GM19397 (cell line): ENCODE results near the gene GALNT5.
"Not testable (repeated sequence)": the region's sequence is repeated elsewhere in the genome, so short reads cannot be mapped to it uniquely, and the experiment has no call there.

Experiments used
- ATAC-seq: cut with Tn5 transposase; IDR thresholded peaks from one replicate; pipeline ENCODE4 v1.9.1; 2021; ENCODE audit warnings: mild to moderate bottlenecking, moderate library complexity; ENCODE audit not compliant: unreplicated experiment

The GALNT5 gene

GRCh38 chr2:157246765-157247407 lies 10.6 kb upstream of the GALNT5 start:
- no peak for ATAC-seq

GRCh38 chr2:157250836-157251235 lies 6.7 kb upstream of the GALNT5 start:
- ATAC-seq = no peak

DNA sequence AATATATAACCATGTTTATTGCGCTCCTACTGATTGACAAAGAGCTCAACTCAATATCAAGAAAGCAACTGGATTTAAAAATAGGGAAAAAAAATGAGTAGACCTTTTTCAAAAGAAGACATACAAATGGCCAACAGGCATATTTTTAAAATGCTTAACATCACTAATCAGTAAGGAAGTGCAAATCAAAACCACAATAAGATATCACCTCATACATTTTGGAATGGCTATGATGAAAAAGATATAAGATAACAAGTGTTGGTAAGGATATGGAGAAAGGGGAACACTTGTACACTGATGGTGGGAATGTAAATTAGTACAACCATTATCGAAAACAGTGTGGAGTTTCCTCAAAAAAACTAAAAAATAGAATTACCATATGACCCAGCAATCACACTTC lies 5.6 kb upstream of the GALNT5 start:
- ATAC-seq = no peak

DNA sequence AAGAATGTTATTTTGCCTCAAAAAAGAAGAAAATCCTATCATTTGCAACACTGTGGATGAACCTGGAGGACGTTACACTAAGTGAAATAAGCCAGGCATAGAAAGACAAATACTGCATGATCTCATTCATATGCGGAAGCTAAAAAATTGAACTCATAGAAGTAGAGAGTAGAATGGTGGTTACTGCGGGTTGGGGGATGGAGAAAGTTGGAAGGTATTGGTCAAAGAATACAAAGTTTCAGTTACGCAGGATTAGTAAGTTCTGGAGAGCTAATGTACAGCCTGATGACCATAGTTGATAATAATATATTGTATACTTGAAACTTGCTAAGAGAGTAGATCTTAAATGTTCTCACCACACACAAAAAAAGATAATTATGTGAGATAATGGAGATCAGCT lies 5.0 kb upstream of the GALNT5 start:
- no peak for ATAC-seq

DNA sequence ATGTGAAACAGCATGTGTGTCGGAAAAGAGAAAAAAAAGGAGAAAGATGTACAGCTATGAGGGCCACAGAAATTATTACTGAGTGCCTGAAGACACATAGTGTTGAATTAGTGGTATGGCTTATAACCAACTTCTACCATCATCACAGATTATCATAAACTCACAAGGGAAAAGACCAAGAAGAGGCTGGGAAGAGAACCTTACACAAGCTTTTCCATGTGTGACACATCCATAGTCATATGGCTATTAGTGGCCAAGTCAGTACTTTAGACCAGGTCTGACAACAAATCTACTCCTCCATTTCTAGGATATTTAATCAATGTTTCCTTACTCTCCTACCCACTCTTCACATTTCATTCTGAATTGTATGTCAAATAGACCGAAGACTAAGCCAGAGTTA lies 3.5 kb upstream of the GALNT5 start:
- ATAC-seq = no peak

GRCh38 chr2:157255746-157256145 lies 1.8 kb upstream of the GALNT5 start:
- no peak for ATAC-seq

GRCh38 chr2:157256626-157257025 lies 879 bp upstream of the GALNT5 start:
- ATAC-seq = peak; percentile 86

DNA sequence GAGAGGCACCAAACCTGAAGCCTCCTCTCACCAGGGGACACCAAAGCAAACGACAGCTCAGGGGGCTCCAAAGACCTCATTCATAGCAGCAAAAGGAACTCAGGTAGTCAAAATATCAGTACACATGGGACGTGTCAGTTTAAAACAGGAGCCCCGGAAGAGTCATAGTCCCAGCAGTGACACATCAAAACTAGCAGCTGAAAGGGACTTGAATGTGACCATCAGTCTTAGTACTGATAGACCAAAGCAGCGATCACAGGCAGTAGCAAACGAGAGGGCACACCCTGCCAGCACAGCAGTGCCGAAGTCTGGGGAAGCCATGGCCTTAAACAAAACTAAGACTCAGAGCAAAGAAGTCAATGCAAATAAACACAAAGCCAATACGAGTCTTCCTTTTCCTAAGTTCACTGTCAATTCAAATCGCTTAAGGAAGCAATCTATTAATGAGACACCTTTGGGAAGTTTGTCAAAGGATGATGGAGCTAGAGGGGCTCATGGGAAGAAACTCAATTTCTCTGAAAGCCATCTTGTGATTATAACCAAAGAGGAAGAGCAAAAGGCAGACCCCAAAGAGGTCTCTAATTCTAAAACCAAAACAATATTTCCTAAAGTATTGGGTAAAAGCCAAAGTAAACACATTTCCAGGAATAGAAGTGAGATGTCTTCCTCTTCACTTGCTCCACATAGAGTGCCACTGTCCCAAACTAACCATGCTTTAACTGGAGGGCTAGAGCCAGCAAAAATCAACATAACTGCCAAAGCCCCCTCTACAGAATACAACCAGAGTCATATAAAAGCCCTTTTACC lies 1.2 kb downstream of the GALNT5 start:
- ATAC-seq = no peak

- ATAC-seq = no peak
Measured at GRCh38 chr2:157259386-157259785, 1.9 kb downstream of the GALNT5 start.

DNA sequence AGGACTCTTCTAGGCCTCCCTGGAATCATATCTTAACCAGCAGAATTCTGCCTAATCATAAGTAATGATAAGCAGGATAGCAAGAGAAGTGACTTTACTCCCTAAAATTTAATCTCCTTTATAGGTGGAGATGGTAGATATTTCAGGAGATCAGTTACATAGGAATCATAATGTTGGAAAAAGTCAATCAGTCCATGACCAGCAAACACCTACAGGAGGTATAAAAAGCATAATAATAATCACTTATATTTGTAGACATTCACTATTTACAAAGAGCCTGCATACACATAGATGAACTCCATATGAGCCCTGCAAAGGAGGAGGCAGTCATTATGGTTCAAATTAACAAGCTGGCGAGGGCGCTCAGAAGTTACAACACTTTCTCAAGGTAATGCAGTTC lies 2.5 kb downstream of the GALNT5 start:
- ATAC-seq = no peak

GRCh38 chr2:157260533-157261198 lies 3.2 kb downstream of the GALNT5 start:
- ATAC-seq = no peak

GRCh38 chr2:157261199-157261782 lies 3.8 kb downstream of the GALNT5 start:
- ATAC-seq = no peak

GRCh38 chr2:157262248-157262647 lies 4.7 kb downstream of the GALNT5 start:
- ATAC-seq = no peak

DNA sequence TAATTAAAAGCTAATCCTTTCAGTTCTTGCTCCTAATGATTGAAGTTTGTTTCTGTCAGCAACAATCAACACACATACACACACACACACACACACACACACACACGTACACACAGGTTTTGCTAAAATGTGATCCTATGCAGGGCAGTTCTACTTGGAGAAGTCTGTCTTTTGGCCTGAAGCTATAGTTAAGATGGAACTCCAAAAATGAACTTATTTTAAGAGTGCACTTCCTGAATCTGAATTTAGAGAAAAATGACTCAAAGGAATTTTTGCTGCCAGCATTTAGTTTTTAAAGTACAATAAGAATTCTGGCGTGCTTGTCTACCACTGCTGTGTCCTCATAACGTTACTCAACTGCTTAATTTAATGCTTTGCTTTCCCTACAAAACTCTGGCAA lies 6.6 kb downstream of the GALNT5 start:
- ATAC-seq = no peak

DNA sequence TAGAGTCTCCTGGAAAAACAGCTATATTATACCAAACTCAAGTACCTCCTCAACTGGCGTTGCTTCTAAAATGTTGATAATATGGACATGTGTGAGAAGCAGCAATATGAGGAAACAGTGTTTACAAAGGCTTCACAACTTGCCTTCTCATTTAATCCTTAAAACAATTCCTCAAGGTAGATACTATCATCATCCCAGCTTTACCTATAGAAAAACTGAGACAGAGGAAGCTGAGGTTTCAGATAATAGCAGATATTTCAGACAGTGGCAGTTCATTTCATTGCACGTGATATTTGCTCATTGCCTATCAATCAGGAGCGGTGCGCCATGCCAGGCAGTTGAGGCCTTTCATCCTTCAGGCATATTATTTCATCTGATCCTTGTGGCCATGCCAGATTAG lies 8.3 kb downstream of the GALNT5 start:
- ATAC-seq = no peak

DNA sequence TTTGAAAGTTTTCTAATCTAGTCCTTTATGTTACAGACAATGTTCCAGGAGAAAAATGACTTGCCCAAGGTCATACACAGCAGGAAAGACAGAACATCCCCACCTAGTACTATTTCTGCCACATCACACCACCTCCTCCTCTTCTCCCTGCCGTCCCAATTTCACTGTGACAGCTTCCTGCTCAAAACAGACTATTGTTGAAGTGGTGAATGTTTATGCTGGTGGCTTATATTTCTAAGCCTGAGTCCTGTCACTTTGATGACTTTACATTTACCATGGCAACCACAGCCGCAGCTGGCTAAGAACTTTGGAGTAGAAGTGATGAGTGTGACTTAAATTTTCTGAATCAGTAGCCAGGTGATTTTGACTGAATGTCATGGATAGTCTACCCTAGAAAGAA lies 10.0 kb downstream of the GALNT5 start:
- ATAC-seq = no peak

- no peak for ATAC-seq
Measured at GRCh38 chr2:157269060-157269459, 11.6 kb downstream of the GALNT5 start.

- ATAC-seq = no peak
Measured at GRCh38 chr2:157269922-157270321, 12.4 kb downstream of the GALNT5 start.

GRCh38 chr2:157271590-157272203 lies 14.2 kb downstream of the GALNT5 start:
- no peak for ATAC-seq

DNA sequence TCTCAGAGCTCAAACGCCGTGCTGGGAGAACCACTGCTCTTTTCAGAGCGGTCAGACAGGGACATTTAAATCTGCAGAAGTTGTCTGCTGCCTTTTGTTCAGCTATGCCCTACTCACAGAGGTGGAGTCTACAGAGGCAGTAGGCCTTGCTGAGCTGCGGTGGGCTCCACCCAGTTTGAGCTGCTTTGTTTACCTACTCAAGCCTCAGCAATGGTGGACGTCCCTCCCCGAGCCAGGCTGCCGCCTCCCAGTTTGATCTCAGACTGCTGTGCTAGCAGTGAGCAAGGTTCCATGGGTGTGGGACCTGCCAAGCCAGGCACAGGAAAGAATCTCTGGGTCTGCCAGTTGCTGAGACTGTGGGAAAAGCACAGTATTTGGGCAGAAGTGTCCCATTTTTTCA lies 21.8 kb downstream of the GALNT5 start:
- not testable (repeated sequence) for ATAC-seq

GRCh38 chr2:157281316-157281715 lies 23.8 kb downstream of the GALNT5 start:
- no peak for ATAC-seq
